ENCODE measurements around the gene BPIFB1.

BPIFB1 gene, protein sequence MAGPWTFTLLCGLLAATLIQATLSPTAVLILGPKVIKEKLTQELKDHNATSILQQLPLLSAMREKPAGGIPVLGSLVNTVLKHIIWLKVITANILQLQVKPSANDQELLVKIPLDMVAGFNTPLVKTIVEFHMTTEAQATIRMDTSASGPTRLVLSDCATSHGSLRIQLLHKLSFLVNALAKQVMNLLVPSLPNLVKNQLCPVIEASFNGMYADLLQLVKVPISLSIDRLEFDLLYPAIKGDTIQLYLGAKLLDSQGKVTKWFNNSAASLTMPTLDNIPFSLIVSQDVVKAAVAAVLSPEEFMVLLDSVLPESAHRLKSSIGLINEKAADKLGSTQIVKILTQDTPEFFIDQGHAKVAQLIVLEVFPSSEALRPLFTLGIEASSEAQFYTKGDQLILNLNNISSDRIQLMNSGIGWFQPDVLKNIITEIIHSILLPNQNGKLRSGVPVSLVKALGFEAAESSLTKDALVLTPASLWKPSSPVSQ

DNA sequence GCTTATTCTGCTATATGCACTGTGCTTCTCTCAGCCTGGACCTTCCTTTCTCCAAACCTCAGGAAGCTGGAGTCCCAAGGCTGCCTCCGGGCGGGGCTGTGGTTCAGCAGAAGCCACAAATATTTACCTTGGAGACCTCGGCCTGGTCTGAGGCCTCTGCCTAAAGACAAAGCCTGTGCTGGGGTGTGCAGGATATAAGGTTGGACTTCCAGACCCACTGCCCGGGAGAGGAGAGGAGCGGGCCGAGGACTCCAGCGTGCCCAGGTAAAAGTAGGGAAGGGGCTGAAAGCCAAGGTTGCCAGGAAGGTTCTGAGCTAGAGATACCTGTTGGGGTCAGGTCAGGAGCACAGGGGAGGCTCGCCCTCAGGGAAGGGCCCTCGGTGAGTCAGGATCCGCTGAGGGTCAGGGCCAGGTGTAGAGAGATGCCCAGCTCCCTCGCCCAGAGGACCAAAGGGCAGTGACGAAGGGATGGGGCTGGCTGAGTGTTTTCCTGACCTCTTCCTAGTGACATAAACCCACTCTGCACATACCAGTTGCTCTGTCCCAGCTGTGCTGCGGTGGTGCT is at the start of gene BPIFB1:
TSS of gene BPIFB1 (plus strand) at position 224 of the 565 bp plus-strand sequence. CDS start 2,860 bp downstream, outside the sequence.
- H3K4me3 ChIP-seq (ENCODE audit: low read length), result no peak within 1 kb of the TSS
- TF ChIP-seq, protein P1, sequence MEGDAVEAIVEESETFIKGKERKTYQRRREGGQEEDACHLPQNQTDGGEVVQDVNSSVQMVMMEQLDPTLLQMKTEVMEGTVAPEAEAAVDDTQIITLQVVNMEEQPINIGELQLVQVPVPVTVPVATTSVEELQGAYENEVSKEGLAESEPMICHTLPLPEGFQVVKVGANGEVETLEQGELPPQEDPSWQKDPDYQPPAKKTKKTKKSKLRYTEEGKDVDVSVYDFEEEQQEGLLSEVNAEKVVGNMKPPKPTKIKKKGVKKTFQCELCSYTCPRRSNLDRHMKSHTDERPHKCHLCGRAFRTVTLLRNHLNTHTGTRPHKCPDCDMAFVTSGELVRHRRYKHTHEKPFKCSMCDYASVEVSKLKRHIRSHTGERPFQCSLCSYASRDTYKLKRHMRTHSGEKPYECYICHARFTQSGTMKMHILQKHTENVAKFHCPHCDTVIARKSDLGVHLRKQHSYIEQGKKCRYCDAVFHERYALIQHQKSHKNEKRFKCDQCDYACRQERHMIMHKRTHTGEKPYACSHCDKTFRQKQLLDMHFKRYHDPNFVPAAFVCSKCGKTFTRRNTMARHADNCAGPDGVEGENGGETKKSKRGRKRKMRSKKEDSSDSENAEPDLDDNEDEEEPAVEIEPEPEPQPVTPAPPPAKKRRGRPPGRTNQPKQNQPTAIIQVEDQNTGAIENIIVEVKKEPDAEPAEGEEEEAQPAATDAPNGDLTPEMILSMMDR (conservative IDR thresholded peaks at IDR 0.05; ENCODE audit: low read length), result no peak
- DNase-seq (ENCODE audit: low read depth), result no peak

DNA sequence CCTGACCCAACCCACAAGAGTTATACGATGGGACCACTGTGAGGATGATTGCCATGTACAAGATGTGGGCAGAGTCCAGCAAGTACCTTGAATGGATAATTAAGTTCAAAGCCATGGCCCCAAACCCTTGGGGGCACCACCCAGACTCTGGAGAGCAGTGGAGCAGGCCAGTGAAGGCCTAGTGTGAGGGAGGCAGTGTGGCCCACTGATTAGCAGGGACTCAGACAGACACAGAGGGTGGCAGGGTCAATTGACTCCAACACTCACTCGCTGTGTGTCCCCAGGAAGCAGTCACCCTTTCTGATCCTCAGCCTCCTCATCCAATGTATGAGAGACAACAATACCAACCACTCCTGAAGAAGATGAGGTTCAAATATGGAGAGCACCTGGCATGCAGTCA is 49.0 kb upstream of the BPIFB1 start:
- TF ChIP-seq, protein P1 (conservative IDR thresholded peaks at IDR 0.05; ENCODE audit: low read length), result no peak
- no peak overlapping the region for H3K4me3 ChIP-seq (ENCODE audit: low read length)
- DNase-seq (ENCODE audit: low read depth), result no peak

DNA sequence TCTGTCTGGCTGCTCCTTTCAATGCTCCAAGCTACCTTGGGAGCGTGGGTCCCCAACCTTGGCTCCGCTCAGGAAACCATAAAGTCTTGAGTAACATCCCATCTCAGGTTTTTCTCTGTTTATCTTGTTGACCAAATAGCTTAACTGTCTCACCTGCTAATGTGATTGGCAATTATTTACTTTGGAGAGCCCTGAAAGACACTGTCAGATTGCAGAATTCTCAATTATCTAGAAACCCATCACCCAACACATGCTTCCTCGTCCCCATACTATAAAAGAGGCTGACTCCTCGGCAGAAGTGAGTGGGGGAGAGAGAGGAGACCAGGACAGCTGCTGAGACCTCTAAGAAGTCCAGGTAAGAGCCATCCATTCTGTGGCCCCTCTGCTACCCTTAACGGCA is 47.3 kb upstream of the BPIFB1 start, which contains the start of gene BPIFA1:
TSS of gene BPIFA1 (plus strand) at position 301 of the 400 bp plus-strand sequence. CDS start 1,716 bp downstream, outside the sequence.
- TF ChIP-seq, protein P1 (conservative IDR thresholded peaks at IDR 0.05; ENCODE audit: low read length), result no peak
- no peak within 1 kb of the TSS for H3K4me3 ChIP-seq (ENCODE audit: low read length)
- DNase-seq (ENCODE audit: low read depth), result no peak

DNA sequence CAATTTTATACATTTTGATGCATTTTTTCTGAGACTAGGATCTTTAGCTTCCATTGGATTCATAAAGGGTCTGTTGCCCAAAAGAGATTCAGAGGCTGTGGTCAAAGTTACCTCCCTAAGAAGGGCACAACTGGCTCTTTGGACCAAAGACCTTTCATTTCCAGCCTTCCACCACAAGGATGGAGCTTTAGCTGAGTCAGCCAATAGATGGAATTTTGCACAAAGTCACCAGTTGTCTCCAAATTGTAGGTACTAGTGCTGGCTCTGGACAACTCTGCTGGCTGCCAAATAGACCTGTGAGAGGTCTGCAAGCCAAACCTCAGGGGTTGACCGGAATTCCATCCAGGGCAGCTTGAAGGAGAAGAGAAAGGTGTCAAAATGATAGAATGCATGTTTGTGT is 46.7 kb upstream of the BPIFB1 start:
- TF ChIP-seq, protein P1 (conservative IDR thresholded peaks at IDR 0.05; ENCODE audit: low read length), result no peak

DNA sequence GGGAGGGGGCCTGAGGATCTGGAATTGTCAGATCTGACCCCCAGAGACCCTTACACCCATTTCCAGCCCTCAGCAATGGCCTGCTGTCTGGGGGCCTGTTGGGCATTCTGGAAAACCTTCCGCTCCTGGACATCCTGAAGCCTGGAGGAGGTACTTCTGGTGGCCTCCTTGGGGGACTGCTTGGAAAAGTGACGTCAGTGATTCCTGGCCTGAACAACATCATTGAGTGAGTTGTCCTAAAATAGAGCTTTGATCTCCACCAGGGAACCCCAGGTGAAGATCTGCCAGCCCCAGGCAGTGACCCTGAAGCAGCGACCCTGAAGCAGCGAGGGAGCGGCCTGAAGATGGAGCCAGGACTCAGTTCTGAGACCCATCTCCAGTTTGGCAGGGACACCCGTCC is 45.0 kb upstream of the BPIFB1 start:
- no peak for DNase-seq (ENCODE audit: low read depth)
- no peak overlapping the region for H3K4me3 ChIP-seq (ENCODE audit: low read length)
- TF ChIP-seq, protein P1 (conservative IDR thresholded peaks at IDR 0.05; ENCODE audit: low read length), result no peak

More for the DNA sequence above, 46.7 kb upstream of the BPIFB1 start:
- no peak for DNase-seq (ENCODE audit: low read depth)
- no peak overlapping the region for H3K4me3 ChIP-seq (ENCODE audit: low read length)

DNA sequence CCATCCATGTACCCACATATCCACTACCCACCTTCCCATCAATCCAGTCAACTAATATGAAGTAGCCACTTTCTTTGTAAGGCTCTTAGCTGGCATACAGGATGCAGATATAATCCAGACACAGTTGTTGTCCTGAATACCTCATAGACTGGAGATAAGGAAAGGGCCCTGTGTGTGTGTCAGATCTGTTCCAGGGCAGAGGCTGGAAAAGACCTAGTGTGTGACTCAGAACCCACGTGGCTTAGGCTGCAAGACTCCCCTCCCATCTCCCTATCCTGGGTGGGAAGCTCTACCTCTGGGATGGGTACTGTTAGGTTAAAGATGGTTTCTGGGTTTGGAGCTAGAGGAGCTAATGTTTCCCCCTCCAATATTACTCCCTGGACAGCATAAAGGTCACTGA is 43.6 kb upstream of the BPIFB1 start:
- H3K4me3 ChIP-seq (ENCODE audit: low read length), result no peak overlapping the region
- TF ChIP-seq, protein P1 (conservative IDR thresholded peaks at IDR 0.05; ENCODE audit: low read length), result no peak
- no peak for DNase-seq (ENCODE audit: low read depth)

All from AG10803 (cell line).